ENCODE measurements around the gene GPC6.

DNA sequence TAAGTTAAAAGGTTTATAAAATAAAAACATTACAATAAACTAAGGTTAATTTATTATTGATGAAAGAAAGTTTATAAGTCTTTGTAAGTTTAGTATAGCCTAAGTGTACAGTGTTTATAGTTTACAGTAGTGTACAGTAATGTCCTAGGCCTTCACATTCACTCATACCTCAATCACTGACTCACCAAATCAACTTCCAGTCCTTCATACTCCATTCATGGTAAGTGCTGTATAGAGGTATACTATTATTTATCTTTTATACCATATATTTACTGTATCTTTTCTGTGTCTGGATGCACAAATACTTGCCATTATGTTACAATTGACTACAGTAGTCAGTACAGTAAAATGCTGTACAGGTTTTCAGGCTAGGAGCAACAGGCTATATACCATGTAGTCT, 490.0 kb downstream of the GPC6 start:
- TF ChIP-seq POLR2A (IDR thresholded peaks at IDR 0.05; ENCODE audit: low read depth, low read length) (no peak), POLR2AphosphoS5 (IDR thresholded peaks at IDR 0.05; ENCODE audit: low read depth, low read length) (no peak)
